Muscle of back (tissue), 11 donors: ENCODE results near the gene TMEM184A. TPM values are rescaled to one million over a fixed set of nuclear protein-coding genes. Genes with fewer than 3 reads are reported as not detected.
"Not testable (repeated sequence)": the region's sequence is repeated elsewhere in the genome, so short reads cannot be mapped to it uniquely, and the experiment has no call there.

Experiments
- DNase-seq, 3 donors: peaks; one replicate each; pipeline versions ENCODE4 v3.0.0 to v3.0.0-alpha.2; 2013
- polyA plus RNA-seq, 10 donors: library from polyadenylated mRNA; unstranded; fragments of 120-200 nt; gene quantifications; one replicate each; pipeline ENCODE4 v1.2.1, GENCODE V29; 2013; ENCODE audit not compliant: insufficient read length in 10 of 10

TMEM184A gene
- polyA plus RNA-seq, 10 donors, result 0.42 to 1.6 (median 0.67) TPM

DNA sequence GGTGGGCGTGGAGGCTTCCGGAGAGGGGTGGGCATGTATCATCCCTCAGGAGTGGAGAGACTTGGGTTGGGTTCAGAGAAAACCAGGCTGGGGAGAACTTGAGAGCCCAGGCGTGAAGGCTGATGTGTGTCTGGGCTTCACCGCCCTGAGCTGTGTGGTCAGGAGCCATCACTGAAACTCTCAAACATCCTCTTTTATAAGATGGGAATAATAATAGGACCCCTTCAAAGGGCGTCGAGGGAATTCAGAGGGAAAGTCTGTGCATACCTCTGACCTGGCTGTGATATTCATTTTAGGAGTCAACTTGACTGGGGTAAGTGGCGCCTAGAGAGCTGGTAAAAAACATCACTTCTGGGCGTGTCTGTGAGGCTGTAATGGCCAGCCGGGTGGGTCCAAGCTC, 34.9 kb upstream of the TMEM184A start:
- no peak for DNase-seq

DNA sequence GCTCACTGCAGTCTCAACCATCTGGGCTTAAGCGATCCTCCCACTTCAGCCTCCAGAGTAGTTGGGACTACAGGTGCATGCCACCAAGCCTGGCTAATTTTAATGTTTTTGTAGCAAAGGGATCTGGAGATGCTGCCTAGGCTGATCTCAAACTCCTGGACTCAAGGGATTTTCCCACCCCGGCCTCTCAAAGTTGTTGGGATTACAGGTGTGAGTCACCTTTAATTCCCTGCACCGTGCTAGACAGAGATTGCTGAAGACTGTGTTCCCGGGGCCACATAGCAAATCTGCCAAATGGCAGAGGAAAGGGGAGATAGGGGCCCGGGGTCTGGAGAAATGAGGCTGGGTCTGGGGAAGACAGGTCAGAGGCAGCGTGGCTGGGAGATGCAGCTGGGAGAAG, 34.5 kb upstream of the TMEM184A start:
- DNase-seq, result no peak

DNA sequence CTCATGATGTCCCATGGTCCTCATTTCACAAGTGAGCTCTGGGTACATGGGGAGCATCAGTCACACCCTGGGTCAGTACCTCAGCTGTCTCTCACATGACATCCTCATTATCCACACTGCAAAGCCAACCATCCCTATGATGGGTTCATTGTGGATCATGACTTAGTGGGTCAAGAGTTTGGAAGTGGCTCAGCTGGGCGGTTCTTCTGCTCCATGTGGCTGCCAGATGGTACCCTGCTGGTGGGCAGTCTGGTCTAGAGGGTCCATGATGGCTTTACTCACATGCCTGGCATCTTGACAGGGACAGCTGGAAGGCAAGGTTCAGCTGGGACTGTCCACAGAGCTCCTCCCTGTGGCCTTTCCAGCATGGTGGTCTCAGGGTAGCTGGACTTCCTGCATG, 33.0 kb upstream of the TMEM184A start:
- no peak for DNase-seq

DNA sequence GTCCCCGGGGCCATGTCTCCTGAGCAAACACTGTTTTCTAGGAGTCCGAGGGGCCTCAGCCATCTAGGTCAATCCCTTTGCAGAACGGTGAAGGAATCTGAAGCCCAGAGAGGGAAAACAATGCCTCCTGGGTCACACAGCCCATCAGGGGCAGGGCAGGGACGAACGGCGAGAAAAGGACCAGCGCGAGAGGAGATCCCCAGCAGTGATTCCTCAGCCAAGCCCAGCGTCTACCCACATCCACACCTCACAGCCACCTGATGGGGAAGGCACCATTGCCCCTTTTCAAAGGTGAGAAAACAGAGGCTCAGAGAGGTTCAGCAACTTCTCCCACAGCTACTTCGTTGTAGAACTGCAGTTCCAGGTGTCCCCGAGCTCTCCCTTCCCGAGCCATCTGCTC, 31.7 kb upstream of the TMEM184A start:
- no peak for DNase-seq

DNA sequence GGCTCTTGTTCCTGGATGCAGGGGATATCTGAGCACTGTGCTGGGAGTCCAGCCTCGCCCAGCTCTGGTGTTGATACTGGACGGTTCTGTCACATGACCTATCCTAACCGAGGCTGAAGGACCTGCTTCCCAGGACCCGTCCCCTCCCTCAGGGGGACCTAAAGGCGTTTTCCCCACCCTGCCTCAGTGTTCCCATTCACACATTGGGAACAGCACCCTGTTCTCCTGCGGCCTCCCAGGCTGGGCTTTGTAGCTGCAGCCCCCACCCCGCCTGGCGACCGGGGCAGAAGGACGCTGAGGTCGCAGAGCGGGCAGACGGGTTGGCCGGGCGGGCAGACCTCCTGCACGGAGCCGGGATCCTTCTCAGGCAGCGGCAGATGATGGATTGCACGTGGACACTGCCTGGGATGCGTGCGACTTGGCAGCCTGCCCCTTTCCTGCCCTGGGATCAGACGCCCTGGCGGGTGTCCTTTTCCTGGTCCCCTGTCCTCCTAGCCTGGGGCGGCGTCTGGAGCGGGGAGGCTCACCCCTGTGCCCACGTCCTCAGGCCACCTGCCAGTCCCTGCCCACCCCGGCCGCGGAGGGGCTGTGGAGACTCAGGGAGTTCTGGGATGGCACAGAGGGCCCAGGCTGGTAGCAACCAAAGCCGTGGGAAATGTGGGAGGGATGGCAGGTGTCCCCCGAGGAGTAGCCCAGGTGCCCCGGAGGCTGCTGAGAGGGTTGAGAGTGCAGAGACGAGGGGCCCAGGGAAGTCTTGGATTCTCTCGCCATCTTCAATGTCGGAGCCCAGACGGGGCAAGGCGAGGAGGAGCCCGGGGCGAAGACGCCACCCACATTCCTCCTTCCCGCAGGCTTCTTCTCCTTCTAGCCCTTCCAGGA, 31.1 kb upstream of the TMEM184A start:
- DNase-seq, result no peak

DNA sequence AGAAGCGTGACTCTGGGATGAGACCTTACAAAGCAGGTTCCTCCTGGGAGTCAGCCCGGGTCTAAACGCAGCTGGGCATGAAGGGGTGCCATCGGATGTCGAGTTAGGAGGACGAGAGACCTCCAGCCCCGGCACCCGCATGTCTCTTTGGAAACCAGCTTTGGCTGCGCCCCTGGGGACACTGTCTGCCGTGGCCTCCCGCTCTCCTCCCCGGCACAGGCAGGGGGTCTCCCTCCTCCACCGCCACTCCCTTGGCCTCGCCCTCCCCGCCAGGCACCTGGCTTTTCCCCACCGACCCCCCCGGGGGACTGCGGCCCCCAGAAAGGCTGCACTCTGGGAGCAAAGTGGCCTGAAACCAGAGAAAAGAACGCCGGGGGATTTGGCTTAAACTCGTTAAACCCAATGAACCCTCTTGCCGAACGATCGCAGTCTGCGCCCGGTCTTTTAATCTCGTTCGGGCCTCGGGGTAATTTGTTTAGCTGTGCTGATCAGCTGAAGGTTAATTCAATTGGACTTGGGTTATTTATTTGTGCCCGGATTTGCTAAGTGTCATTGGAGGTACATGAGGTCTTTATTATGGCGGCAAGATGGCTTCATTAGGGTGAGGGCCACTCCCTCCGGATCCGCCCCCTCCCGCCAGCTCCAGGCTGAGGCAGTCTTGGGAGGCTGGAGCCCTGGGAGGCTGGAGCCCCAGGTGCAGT, 30.3 kb upstream of the TMEM184A start:
- DNase-seq, result no peak

DNA sequence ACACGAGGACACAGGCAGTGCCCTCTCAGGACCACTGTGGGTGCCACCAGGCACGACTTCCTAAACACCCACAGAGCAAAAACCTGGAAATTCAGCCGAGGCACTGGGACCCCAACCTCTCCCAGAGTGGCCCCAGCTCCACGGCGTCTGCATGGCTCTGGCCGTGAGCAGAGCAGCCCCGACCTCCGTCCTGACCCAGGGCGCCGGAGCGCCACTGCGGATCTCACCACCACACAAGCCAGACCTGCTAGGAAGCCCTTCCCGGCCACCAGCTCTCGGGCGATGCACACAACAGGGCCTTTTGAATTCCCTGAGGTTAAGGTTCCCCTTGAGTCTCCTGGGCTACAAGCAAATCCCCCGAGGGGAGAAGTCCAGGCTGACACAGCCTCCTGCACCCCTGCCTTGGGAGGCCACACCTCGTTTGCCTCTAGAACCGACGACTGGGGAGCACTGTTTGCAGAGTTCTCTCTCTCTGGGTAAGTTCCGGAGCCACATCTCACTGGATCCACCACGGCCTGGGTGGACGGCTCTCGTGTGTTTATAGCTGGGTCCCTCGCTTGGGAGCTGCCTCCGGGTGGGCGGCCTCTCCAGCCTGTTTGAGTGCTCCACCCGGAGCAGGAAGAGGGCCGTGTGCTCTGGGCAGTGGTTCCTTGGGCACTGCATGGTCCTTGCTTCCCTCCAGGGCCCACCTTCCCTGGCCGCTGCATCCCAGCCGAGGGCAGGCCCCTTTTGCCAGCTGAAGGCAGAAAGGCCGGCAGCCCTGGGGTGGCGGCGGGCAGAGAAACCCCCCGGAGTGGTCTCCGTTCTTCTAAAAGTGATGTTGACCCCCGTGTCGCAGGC, 29.4 kb upstream of the TMEM184A start:
- DNase-seq, result no peak

DNA sequence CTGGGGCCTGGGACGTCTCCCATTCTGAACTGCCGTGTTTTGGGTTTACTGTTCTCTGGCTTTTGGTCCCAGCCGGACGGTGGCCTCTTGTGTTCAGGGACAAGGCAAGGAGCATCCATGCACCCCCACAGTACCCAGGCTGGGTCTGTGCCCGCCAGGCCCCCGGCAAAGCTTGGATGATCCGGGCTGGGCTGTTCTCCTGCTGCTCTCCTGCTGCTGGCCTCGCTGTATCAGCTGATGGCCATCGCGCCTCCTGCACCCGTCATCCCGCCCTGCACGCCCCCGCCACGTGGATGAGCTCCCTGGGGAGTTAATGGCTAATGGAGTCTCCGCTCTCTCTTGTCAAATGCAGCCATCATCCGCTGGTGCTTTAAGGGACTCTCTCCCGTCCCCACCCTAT, 28.7 kb upstream of the TMEM184A start:
- no peak for DNase-seq

DNA sequence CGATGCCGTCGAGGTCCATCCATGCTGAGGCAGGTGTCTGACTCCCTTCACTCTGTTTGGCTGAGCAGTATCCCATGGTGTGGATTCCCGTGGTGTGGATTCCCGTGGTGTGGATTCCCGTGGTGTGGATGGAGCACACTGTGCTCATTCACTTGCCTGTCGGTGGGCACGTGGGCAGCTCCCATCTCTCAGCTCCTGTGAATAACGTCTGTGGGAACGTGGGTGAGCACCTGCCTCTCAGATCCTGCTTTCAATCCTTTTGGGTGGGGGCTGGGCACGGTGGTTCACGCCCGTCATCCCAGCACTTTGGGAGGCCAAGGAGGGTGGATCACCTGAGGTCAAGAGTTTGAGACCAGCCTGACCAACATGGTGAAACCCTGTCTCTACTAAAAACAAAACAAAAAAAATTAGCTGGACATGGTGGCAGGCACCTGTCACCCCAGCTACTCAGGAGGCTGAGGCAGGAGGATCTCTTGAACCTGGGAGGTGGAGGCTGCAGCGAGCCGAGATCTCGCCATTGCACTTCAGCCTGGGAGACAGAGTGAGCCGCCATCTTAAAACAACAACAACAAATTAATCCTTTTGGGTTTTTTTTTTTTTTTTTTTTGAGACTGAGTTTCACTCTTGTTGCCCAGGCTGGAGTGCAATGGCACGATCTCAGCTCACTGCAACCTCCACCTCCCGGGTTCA, 27.4 kb upstream of the TMEM184A start:
- not testable (repeated sequence) for DNase-seq

DNA sequence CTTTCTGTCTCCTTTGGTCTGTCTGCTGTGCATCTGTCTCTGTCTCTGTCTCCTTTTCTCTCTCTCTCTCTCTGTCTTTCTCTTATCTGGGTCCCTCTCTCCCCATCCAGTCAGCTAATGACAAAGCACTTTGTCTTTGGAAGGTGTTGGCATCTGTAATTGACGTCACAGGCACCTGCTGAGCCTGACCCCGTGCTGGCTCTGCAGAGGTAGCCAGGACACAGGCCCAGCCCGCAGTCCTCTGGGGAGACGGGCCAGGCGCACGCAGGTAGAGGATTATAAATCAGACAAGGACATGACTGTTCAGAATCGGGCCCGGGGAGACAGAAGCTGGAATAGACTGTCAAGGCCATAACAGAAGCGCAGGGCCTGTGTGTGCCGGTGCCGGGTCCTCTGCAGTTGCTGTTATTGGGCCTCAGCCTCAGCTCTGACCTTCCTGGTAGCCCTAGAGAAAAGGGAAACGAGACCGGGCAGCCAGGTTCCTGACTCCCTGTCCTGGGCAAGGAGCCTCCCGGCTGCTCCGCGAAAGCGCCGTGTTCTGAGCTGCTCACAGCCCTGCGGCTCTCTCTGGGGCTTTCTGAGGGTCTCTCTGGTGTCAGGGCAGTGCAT, 24.5 kb upstream of the TMEM184A start:
- DNase-seq, result no peak

DNA sequence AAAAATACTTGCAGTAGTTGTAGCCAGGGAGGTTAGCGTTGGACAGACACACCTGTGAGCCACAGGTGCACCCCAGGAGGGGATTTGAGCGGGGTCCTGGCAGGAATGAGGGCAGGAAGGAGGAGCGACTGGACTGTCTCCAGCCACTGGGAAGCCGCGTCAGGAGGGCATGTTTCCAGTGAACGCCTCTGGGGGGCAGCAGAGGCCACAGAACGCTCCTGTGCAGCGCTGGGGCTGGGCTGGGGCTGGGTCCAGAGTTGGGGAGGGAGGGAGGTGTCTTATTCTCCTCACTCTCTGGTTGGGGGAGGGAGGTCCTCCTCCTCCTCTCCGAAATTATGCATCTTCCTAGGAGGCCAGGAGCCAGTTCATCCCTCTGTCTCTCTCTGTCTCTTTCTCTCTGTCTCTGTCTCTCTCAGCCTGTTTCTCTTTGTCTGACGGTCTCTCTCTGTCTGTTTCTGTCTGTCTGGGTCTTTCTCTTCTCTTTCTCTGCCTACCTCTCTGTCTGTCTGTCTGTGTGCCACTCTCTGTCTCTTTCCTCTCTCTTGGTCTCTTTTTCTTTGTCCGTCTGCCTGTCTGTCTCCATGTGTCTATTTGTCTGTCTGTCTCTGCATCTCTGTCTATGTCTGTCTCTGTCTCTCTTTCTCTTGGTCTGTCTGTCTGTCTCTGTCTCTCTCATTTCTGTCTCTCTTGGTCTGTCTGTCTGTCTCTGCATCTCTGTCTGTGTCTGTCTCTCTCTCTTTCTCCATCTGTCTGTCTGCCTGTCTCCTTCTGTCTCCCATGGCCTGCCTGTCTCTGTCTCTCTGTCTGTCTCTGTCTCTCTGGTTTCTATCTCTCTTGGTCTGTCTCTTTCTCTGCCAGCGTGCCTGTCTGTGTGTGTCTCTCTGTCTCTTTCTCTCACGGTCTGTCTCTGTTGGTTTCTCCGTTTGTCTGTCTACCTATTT, 23.7 kb upstream of the TMEM184A start:
- DNase-seq, result peak; percentile 45 to 88 (median 83)

DNA sequence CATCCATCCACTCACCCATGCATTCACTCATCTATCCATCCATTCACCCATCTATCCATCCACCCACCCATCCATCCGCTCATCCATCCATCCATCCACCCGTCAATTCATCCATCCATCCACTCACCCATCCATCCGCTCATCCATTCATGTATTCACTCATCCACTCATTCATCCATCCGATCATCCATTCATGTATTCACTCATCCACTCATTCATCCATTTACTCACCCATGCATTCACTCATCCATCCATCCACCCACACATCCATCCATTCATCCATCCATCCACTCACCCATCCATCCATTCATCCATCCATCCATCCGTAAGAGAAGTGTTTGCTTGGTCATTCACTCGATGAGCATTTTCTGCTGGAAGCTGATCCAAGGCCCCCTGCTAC, 22.5 kb upstream of the TMEM184A start:
- DNase-seq, result no peak

DNA sequence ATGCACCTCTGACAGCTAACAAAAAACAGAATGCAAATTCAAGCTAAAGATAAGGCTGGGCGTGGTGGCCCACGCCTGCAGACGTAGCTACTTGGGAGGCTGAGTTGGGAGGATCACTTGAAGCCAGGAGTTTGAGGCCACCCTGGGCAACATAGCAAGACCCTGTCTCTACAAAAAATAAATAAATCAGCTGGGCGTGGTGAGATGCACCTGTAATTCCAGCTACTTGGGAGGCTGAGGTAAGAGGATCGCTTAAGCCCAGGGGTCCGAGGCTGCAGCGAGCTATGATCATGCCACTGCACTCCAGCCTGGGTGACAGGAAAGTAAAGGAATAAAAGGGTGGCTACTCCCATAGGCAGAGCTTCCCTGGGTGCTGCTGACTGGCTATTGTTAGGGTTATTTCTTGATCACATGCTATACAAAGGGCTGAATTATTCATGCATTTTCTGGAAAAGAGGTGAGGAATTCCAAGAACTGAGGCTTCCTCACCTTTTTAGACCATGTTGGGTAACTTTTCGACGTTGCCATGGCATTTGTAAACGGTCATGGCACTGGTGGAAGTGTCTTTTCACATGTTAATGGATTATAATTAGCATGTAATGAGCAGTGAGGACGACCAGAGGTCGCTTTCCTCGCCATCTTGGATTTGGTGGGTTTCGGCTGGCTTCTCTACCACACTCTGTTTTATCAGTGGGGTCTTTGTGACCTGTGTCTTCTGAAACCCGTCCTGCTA, 20.7 kb upstream of the TMEM184A start:
- no peak for DNase-seq

DNA sequence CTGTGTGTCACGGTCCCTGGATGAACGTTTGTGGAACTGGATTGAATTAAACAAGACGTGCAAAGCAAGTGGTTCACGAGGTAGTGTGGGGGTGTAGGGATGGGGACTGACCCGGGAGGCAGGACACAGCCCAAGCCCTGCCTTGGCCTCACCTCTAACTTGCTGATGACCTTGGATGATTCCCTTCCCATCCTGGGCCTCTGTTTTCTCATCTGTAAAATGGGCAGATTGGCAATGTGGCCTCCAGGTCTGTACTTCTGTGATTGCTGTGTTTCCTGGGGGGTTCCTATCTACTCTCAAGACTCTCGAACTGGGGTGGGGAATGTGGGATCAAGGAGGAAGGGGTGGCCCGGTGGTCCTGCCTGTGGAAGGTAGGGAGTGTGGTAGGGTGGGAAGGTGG, 19.8 kb upstream of the TMEM184A start:
- no peak for DNase-seq

DNA sequence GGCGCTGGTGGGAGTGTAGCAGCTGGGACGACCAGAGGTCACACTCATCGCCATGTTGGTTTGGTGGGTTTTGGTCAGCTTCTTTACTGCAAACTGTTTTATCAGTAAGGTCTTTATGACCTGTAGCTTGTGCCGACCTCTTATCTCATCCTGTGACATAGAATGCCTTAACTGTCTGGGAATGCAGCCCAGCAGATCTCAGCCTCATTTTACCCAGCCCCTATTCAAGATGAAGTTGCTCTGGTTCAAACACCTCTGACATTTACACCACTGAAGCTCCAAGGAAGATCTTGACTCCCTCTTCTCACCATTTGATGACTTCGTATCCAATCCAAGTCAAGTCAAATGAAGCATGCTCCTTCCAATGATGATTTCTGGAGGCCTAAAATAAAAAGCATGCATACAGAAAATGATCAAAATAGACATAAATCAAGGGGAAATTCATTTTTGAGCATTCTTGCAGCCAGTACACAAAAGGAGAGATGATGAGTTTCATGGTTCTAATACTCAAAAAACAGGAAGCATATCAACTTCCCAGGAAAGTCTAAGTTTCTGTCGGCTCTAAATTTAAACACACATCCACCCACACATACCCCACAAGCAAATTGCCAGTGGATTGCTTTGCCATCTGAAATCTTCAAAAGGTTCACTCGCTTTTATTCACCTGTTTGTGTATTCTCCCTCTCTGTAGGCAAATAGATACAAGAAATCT, 16.3 kb upstream of the TMEM184A start:
- DNase-seq, result no peak

DNA sequence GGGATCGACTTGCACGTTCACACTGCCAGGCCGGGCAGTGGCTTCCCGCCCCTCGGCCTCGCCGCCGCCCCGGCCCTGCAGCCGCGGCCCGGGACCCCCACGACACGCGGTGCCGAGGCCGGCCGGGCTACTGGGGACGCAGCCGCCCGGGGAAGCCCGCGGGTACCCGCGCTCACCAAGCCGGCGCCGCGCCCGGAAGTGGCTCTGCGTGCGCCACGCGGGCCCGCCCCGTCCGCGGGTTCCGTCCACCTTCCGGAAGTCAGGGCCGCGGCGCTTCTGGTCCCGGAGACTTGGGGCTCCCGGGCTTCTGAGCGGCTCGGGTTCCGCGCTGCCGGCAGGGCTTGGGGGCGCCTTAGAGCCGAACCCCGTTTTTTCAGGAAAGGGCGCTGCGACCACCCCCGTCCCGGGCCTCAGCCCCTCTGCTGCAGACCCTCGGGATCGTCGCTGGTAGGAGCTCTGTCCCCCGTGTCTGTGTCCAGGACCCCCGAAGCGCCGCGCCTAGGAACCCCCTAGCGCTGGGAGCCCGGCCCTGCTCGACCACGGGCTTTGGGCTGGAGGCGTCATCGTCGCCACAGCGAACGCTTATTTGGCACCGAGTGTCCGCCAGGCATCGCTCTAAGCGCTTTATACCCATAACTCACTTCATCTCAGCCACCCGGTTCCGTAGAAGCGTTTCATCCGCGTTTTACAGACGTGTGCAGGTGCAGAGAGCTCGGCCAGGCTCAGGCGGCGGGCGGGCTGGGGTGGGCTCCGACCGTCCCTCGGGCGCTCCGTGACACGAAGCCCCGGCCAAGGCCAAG, 14.0 kb upstream of the TMEM184A start, which contains the start of gene PSMG3:
Gene PSMG3, minus strand, starts transcription at position 200 of the 800 bp plus-strand sequence. CDS start 693 bp downstream, outside the sequence.
- DNase-seq, result peak; percentile 88 to 95 (median 92)

DNA sequence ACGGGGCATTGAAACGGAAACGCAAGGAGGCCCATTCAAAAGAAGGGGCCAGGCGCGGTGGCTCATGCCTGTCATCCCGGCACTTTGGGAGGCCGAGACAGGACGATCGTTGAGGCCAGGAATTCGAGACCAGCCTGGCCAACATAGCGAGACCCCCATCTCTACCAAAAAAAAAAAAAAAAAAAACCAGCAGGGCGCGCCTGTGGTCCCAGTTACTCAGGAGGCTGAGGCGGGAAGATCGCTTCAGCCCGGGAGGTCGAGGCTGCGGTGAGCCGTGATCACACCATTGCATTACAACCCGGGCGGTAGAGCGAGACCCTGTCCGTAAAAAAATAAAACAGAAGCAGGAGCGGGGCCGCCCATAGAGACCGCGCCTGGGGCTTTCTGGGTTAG, 13.4 kb upstream of the TMEM184A start:
- no peak for DNase-seq

DNA sequence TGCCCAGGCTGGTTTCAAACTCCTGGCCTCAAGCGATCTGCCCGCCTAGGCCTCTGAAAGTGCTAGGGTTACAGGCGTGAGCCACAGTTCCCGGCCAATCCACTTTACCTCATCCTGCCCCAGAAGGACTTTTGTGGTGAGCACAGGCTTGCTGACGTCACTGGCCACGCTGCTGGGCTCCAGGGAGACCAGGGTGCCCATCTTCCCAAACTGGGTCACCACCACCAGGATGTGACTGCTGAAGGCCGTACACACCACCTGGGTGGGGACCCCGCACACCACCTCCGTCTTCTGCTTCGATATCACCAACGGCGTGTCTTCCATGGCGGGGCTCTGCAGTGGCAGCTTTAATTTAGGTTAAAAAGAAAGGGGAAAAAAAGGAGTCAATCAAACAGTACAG, 13.0 kb upstream of the TMEM184A start:
- DNase-seq, result no peak
